DND-41 (cell line): ENCODE data around the gene MYOF.

ENCODE experiments used
- EZH2 ChIP-seq: IDR thresholded peaks from 3 replicates; pipeline ENCODE4 v1.6.1; 2012; ENCODE audit warnings: borderline replicate concordance, low read depth, mild to moderate bottlenecking, moderate library complexity, low read length, inconsistent platforms; ENCODE audit not compliant: severe bottlenecking
- TF ChIP-seq, protein P1 (sequence below): IDR thresholded peaks from 2 replicates; pipeline ENCODE4 v1.5.1; 2012; ENCODE audit warnings: borderline replicate concordance, low read length, moderate library complexity, mild to moderate bottlenecking; ENCODE audit not compliant: poor library complexity, severe bottlenecking; ENCODE audit errors: extremely low read depth

- no peak for TF ChIP-seq EZH2
- TF ChIP-seq, protein P1, sequence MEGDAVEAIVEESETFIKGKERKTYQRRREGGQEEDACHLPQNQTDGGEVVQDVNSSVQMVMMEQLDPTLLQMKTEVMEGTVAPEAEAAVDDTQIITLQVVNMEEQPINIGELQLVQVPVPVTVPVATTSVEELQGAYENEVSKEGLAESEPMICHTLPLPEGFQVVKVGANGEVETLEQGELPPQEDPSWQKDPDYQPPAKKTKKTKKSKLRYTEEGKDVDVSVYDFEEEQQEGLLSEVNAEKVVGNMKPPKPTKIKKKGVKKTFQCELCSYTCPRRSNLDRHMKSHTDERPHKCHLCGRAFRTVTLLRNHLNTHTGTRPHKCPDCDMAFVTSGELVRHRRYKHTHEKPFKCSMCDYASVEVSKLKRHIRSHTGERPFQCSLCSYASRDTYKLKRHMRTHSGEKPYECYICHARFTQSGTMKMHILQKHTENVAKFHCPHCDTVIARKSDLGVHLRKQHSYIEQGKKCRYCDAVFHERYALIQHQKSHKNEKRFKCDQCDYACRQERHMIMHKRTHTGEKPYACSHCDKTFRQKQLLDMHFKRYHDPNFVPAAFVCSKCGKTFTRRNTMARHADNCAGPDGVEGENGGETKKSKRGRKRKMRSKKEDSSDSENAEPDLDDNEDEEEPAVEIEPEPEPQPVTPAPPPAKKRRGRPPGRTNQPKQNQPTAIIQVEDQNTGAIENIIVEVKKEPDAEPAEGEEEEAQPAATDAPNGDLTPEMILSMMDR: no peak
These were observed 47.1 kb downstream of the MYOF start for GRCh38 chr10:93434991-93435491.
